HepG2 (cell line): ENCODE data around the gene EGFR. TPM values are rescaled to one million over a fixed set of nuclear protein-coding genes. Genes with fewer than 3 reads are reported as not detected.

Experiments used
- ATAC-seq: fragments of 200-7000 bp; cut with Tn5 transposase; 3 replicates; pipeline ENCODE4 v1.9.1; 2020; ENCODE audit warnings: mild to moderate bottlenecking, moderate library complexity
- BruUV-seq: library from RNA; stranded (reverse); fragments of 400-500 nt; replicated peaks from 2 replicates; lab custom pipeline; 2021; lab: Mats Ljungman, UMichigan
- CTCF ChIA-PET: fragments of 300-600 bp; formaldehyde crosslinking; extraction: SDS; loops from one replicate; lab custom pipeline; 2021; ENCODE audit warnings: low total read pairs, inconsistent platforms, low intra/inter-chr PET ratio; lab: Yijun Ruan, JAX
- POLR2A ChIA-PET: fragments of 350-600 bp; sonication (Branson Sonifier 250); formaldehyde crosslinking; loops from one replicate; lab custom pipeline; 2020; ENCODE audit warnings: antibody characterized with exemption, inconsistent platforms; lab: Yijun Ruan, JAX
- DNase-seq: peaks from one replicate; pipeline ENCODE4 v3.0.0-alpha.2; 2015; ENCODE audit warnings: low spot score
- FAIRE-seq: peaks from 3 replicates; lab custom pipeline; 2011; peaks lifted over from hg19 to GRCh38; lab: Jason Lieb, UNC
- H2AFZ ChIP-seq: one replicate; pipeline ENCODE4 v1.6.1; 2011; ENCODE audit warnings: low read length, inconsistent platforms
- H3K27ac ChIP-seq: fragments of 300-600 bp; 3 replicates; pipeline ENCODE4 v1.8.0; 2011; ENCODE audit warnings: mixed run types, mild to moderate bottlenecking, mixed read lengths, low read length, inconsistent platforms; ENCODE audit not compliant: insufficient read depth; ENCODE audit errors: extremely low read length
- H3K27me3 ChIP-seq, 2 experiments: fragments of 200-600 bp in 1 of 2; 2 replicates in 1 of 2; 3 replicates in 1 of 2; pipeline versions ENCODE4 v1.6.0 to v1.8.0; 2011; ENCODE audit warnings: low read length in 2 of 2, mild to moderate bottlenecking in 2 of 2, moderate library complexity in 2 of 2, inconsistent platforms in 1 of 2; ENCODE audit not compliant: insufficient read depth in 2 of 2, control insufficient read depth in 1 of 2
- H3K36me3 ChIP-seq, 2 experiments: fragments of 200-600 bp in 1 of 2; replicated peaks in 1 of 2; 2 replicates in 1 of 2; 3 replicates in 1 of 2; pipeline versions ENCODE4 v1.5.1 to v1.8.0; 2011; ENCODE audit warnings: low read length in 2 of 2, inconsistent platforms in 1 of 2; ENCODE audit not compliant: insufficient read depth in 2 of 2, control insufficient read depth in 1 of 2
- H3K4me1 ChIP-seq: 2 replicates; pipeline ENCODE4 v1.5.1; 2012; ENCODE audit warnings: low read length, inconsistent platforms; ENCODE audit not compliant: insufficient read depth
- H3K4me2 ChIP-seq: 2 replicates; pipeline ENCODE4 v1.6.0; 2011; ENCODE audit warnings: low read depth, low read length, inconsistent platforms
- H3K4me3 ChIP-seq, 3 experiments: fragments of 200-600 bp in 1 of 3; sonication (generic), shearing (Covaris generic) in 1 of 3; replicated peaks in 1 of 3; 2 replicates each; pipeline ENCODE4 v1.5.1; 2011 to 2016; ENCODE audit warnings: low read length in 3 of 3, inconsistent platforms in 2 of 3, low read depth in 2 of 3, mild to moderate bottlenecking in 2 of 3, control low read depth in 1 of 3, mixed read lengths in 1 of 3; ENCODE audit not compliant: insufficient read depth in 1 of 3
- H3K79me2 ChIP-seq: one replicate; pipeline ENCODE4 v1.6.1; 2011; ENCODE audit warnings: low read length, inconsistent platforms; ENCODE audit not compliant: insufficient read depth
- H3K9ac ChIP-seq: 2 replicates; pipeline ENCODE4 v1.6.0; 2011; ENCODE audit warnings: mild to moderate bottlenecking, low read depth, low read length, inconsistent platforms; ENCODE audit not compliant: insufficient read depth
- H3K9me3 ChIP-seq: 2 replicates; pipeline ENCODE4 v1.5.1; 2012; ENCODE audit warnings: mild to moderate bottlenecking, low read length
- H4K20me1 ChIP-seq: 2 replicates; pipeline ENCODE4 v1.6.0; 2011; ENCODE audit warnings: inconsistent platforms, mild to moderate bottlenecking, low read length, moderate library complexity; ENCODE audit not compliant: insufficient read depth
- EP300 ChIP-seq, 3 experiments: sonication (generic) in 1 of 3; formaldehyde crosslinking in 1 of 3; IDR thresholded peaks; 2 replicates each; pipeline versions ENCODE4 v1.5.1 to v1.6.1; 2011 to 2020; ENCODE audit warnings: low read depth in 2 of 3, low read length in 2 of 3, borderline replicate concordance in 1 of 3, improper control_type of control experiment in 1 of 3, mild to moderate bottlenecking in 1 of 3, missing genetic modification reagents in 1 of 3, moderate library complexity in 1 of 3
- FOSL2 ChIP-seq: sonication (generic); formaldehyde crosslinking; IDR thresholded peaks from 2 replicates; pipeline ENCODE4 v1.4.0; 2020; ENCODE audit warnings: missing genetic modification reagents
- FOXA3 ChIP-seq: IDR thresholded peaks from 2 replicates; pipeline ENCODE4 v1.6.1; 2016; ENCODE audit warnings: missing genetic modification reagents, missing compliant biosample characterization
- HDAC1 ChIP-seq: sonication (generic); formaldehyde crosslinking; IDR thresholded peaks from 2 replicates; pipeline ENCODE4 v1.5.1; 2020; ENCODE audit warnings: mild to moderate bottlenecking, missing genetic modification reagents
- PITX1 ChIP-seq: sonication (generic); formaldehyde crosslinking; IDR thresholded peaks from 2 replicates; pipeline ENCODE4 v1.5.1; 2020; ENCODE audit warnings: mild to moderate bottlenecking, missing genetic modification reagents
- REPIN1 ChIP-seq: sonication (generic); formaldehyde crosslinking; IDR thresholded peaks from 2 replicates; pipeline ENCODE4 v1.8.0; 2022; ENCODE audit warnings: missing genetic modification reagents, low read depth, mild to moderate bottlenecking, borderline replicate concordance
- SALL1 ChIP-seq: sonication (generic); formaldehyde crosslinking; IDR thresholded peaks from 2 replicates; pipeline ENCODE4 v1.8.0; 2022; ENCODE audit warnings: mild to moderate bottlenecking, missing genetic modification reagents
- TEAD3 ChIP-seq: optimal IDR thresholded peaks from 2 replicates; pipeline ENCODE3; 2016; ENCODE audit warnings: borderline replicate concordance
- ZFYVE20 ChIP-seq: sonication (generic); formaldehyde crosslinking; IDR thresholded peaks from 2 replicates; pipeline ENCODE4 v1.8.0; 2023; ENCODE audit warnings: low read depth, mild to moderate bottlenecking, moderate library complexity, missing genetic modification reagents, borderline replicate concordance
- WGBS: methylation state at CpG from one replicate; pipeline ENCODE4 v1.1.6; 2017; ENCODE audit warnings: low lambda C conversion rate; 5-methylcytosine and 5-hydroxymethylcytosine counted together
- in situ Hi-C: cut with HindIII; loops from 2 replicates; pipeline ENCODE4 v1.10.0; 2017; ENCODE audit warnings: low pct_unique_long_range_greater_than_20kb; ENCODE audit not compliant: extremely low pct_ligation_motif_present
- intact Hi-C: fragments of 100-400 bp; cut with micrococcal nuclease; formaldehyde crosslinking; loops from one replicate; pipeline ENCODE4 v1.10.0; 2022; ENCODE audit not compliant: unreplicated experiment
- polyA plus RNA-seq, 8 experiments: library from polyadenylated mRNA; depleted of rRNA in 3 of 8; stranded (reverse) in 7 of 8; unstranded in 1 of 8; fragments of >200 nt; fragmentation: Illumina TruSeq in 4 of 8; extraction: Trizol in 4 of 8; gene quantifications; 2 replicates each; pipeline versions ENCODE4 v1.2.1 to v1.2.3, GENCODE V29; 2011 to 2016; ENCODE audit warnings: low read depth in 4 of 8, missing spikeins in 1 of 8, mixed read lengths in 1 of 8; ENCODE audit not compliant: insufficient read depth in 1 of 8
- total RNA-seq, 5 experiments: library from RNA; depleted of rRNA; stranded (reverse); fragments of >200 nt; fragmentation: Illumina TruSeq; extraction: Trizol; gene quantifications; 2 replicates each; pipeline ENCODE4 v1.2.3, GENCODE V29; 2016; ENCODE audit warnings: low read depth in 1 of 5

The EGFR gene
- total and polyA plus RNA-seq, 2 of the 13 experiments (the other 11 are each of a cell fraction or from before 2014, with no cell fraction given): 7.0 to 10.0 TPM

DNA sequence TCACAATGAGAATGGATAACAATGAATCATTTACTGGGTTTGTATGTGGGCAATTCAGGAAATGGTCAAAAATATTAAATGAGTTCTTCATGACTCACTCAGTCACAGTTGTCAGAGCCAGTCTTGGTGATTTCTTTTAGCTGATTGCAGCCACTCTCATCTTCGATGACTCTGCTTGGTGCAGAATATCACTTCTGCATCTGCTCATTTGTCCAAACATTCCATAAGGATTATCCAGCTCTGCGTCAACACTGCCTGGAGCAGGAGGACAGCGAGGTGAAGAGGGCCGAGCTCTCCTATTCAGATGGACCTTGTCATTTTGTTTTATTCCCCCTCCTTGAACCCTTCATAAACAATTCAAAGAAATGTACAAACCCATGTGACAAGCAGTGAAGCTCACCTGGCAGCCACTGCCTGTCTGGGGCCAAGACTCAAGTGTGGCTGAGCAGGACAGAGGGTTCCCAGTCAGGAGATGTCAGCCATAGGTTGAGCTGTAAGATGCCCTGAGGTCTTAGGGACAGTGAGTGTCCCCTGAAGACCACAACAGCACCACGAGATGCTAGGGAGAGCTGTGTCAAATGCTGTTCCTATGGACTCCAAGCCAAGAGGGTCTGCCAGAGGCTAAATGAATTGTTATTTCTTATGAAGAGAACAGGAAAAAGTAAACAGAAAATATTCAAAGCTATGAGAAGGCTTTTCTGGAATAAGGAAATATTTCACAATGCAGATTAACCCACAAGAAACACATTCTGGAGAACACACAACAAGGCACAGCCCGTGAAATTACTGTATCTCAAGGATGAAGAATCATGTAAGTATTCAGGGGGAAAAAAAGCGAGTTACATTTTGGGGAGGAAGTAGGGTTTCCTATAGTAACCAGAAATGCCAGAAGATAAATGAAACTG is 33.1 kb upstream of the EGFR start:
- Histone ChIP-seq H3K9ac (no peak overlapping the region), H3K9me3 (no peaks in the 10 kb centered on the region), H3K4me2 (peak overlapping the region; percentile 37; the same call in 1 of the 2 replicates), H3K79me2 (no peaks in the 10 kb centered on the region), H3K4me3 (no peak overlapping the region), H4K20me1 (no peaks in the 10 kb centered on the region), H3K4me1 (peaks cover 30% of the 10 kb centered on the region), H3K27me3 (peaks cover 0 to 16% of the 10 kb centered on the region in 2 experiments; a peak in 1 of 5 replicates)
- in situ Hi-C loops (no loop called here), intact Hi-C loops (no loop called here)
- peak; percentile 42 for DNase-seq
- BruUV-seq: no TSS peak
- ATAC-seq: peak; percentile 91
- 11% methylated on average over 7 of the region's 7 CpGs for WGBS
- FAIRE-seq: no peak
- CTCF ChIA-PET: no interaction called here
- peak; percentile 42 for TF ChIP-seq SALL1 (CRISPR knock-in tag)
- peak; percentile 7; the same call in 1 of the 2 replicates for TF ChIP-seq FOXA3 (CRISPR knock-in tag)
- TF ChIP-seq FOSL2: peak; percentile 67
- peak; percentile 63 for TF ChIP-seq TEAD3 (CRISPR knock-in tag)
- TF ChIP-seq ZFYVE20 (CRISPR knock-in tag): no peak
- TF ChIP-seq REPIN1 (CRISPR knock-in tag): no peak
- TF ChIP-seq PITX1 (CRISPR knock-in tag): peak; percentile 64
- 0 out of 4 replicates have a peak, but pooled peaks of 1 of the 2 experiments have one; percentile 9 for TF ChIP-seq EP300 (IDR thresholded peaks at IDR 0.05; ENCODE audit: low read depth in 2 of 2, low read length in 2 of 2)
- TF ChIP-seq EP300 (CRISPR knock-in tag; IDR thresholded peaks at IDR 0.05; ENCODE audit: borderline replicate concordance): no peak
- TF ChIP-seq HDAC1 (CRISPR knock-in tag): peak; percentile 34; the same call in 1 of the 2 replicates
- TF ChIP-seq, all 625 proteins: peak for 7
- H3K27ac ChIP-seq: no peak overlapping the region
- no peak overlapping the region for H2AFZ ChIP-seq
- no peaks in the 10 kb centered on the region for H3K36me3 ChIP-seq
- POLR2A ChIA-PET: interaction anchor here (0.7 to 1.3 kb wide), 2 partner anchors 192 to 203 kb away, joined by 3 read pairs; no protein-coding TSS in a partner anchor
